HG03354 (cell line): ENCODE measurements around the gene CYTH1.

Experiments used
- ATAC-seq: cut with Tn5 transposase; IDR thresholded peaks from one replicate; pipeline ENCODE4 v1.9.1; 2021; ENCODE audit warnings: mild to moderate bottlenecking; ENCODE audit not compliant: unreplicated experiment, poor library complexity, severe bottlenecking

CYTH1 gene

DNA sequence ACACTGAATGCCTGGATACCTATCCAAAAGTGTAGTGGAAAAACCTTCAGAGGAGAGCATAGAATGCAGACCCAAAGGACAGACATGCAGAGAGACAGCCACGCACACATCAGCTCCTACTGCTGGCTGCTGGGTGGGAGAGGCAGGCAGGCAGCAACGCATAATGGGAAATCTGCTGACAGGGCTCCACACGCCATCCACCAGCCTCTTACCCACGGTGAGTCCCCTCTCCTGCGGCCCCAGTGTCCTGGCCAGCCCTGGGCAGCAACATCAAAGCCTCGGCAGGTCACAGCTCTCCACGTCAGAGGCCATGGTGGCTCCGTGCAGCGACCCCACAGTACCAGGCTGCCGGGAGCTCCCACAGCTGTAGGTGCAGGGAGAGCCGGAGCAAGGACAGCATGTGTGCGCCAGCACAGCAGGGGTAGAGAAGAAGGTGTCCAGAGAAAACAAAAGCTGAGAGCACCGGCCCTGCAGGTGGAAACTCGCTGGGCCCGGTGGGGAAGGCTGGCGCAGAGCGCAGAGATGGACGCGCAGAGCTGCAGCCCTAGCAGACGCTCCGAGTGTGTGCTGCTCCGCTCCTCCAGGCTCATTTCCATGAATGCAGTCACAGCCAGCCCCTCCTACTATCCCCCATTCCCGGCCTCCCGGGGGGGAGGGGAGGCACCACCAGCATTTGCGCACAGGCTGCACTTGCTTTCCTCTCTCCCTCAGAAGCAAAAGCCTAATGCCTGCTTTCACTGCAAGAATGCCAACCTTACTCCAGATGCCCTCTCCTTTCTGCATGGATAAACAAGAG, 58.9 kb downstream of the CYTH1 start:
- ATAC-seq: no peak

DNA sequence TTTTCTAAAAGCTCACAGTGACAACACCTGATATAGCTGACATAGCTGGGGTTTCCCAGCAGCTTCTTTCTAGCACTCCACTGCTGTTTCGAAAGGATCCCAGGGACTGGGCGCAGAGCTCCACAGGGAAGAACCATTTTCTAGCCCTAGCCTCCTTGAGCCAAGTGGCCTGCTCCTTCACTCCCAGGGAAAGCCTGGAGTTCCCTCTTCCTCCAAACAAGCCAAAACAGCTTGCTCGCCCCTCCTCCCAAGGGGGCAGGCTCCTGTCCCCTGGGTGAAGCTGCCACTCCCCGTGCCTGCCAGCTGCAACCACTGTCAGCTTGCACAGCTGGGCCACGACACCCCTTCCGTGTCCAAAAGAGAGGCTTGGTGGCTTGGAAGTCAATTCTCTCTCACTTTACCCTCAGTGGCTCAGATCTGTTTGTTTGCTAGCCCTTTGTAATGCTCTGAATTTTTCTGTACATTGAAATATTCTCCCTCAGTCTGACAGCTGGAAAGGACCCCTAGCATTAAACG, 59.8 kb downstream of the CYTH1 start:
- ATAC-seq: no peak

DNA sequence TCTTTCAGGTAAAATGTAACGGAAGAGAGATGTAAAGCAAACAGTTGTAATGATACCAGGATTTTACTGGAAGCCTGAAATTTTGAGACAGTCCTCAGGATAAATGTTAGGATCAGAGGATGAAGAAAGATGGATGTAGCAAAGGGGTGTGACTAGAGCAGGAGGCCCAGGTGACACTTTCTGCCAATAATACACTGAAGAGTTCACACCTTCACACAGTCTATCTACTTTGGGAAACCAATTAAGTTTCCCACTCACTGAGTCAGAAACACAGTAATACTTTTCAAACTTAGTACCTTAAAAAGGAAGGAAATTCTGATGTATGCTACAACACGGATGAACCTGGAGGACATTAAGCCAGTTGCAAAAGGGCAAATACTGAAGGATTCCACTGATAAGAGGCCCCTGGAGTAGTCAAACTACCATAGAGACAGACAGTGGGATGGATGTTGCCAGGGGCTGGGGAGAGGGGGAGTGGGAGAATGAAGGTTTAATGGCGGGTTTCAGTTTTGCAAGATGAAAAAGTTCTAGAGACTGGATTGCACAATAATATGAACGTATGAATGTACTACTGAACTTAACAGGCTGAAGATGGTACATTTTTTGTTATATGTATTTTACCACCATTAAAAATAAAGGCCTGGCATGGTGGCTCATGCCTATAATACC, 62.3 kb downstream of the CYTH1 start:
- no peak for ATAC-seq

DNA sequence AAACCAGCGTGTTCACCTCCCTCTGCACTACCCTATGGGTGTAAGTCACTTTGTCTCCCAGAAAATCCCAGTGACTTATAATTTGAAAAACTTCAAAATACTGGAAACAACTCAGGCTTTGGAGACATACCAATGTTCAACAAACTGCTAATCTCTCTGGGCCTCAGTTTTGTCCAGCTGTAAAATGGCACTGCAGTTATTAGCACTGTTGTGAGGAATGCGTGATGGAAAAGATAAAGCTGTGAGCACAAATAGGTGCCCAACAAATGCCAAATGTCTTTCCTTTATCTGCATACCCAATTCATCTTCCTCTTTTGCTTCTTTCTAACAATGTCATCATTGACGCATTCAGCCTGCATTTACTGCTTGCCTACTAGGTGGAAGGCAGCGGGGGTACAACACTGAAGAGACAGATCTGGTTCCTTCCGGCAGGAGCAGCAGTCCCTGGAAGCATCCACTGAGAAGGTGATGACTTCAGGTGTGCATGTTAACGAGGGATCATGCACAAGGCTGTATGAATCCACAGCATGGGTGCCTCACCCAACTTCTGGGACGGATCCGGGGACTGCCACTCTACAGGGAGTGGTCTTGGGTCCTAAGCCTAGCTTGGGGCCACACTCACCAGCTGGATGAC, 63.4 kb downstream of the CYTH1 start:
- no peak for ATAC-seq

DNA sequence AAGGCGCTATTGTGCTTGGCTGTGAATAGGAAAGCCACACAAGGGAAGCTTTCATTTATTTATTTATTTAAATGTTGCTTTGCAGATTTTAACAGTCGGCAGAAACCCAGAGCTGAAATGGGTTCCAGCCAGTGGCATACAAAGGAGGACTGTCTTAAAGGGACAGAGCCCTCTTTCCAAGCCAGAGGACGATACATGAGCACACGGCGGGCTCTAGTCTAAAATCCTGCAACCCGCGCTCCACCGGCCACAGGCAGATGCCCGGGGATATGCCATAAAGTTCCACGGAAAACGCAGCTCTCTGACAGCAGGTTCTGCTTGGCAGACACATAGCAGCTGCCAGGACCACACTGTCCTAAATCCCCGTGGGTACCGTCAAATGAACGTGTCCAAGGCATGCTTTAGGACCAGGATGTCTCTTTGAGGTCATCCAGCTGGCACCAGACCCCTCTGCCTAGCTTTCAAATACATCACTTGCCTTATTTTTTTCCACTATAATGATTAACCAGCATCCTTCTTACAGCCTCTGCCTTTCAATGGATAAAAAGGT, 64.6 kb downstream of the CYTH1 start:
- no peak for ATAC-seq

DNA sequence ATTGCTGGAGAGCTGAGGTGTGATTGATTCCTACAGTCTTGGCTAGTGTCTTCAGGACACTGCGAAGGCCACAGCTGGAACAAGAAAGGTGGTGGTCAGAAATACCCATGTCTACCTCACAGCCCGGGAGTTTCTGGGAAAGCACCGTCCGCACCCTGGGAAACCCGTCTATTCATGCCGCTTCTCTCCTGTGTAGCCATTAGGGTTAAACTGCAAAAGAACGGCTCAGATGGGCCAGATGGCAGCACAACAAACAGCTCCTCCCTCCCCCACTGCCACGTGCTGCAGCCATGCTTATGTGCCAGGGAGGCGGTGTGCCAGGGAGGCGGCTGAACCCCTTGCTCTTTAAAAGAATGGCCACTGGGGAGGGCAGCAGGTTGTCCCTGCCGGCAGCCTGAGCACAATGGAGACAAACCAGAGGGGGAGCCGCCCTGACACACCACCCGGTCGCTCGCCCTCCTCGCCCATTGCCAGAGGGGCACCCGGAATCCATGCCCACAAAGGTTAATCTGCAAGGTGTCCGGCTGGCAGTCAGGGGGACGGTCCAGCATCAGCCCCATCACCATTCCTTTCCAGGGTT, 65.2 kb downstream of the CYTH1 start:
- no peak for ATAC-seq

DNA sequence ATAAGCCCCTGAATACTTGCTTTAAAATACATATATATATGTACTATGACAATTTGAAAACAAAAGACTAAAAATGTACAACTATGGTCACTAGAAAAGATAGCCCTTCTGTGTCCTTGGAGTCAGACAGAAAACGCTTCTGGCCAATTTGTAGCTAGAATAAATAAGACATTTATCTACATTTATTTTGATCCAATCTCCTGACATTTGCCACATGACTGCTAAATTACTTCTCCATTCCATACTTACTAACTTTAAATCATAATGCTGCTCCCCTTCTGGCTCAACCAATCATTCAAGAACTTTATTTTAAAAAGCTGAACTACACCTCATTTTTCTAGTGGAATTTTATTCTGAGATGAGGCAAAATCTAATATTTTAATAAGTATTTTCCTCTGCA, 65.8 kb downstream of the CYTH1 start:
- ATAC-seq: no peak

GRCh38 chr17:78715876-78716275, 66.2 kb downstream of the CYTH1 start:
- ATAC-seq: no peak

GRCh38 chr17:78715000-78715771, 66.9 kb downstream of the CYTH1 start:
- no peak for ATAC-seq

GRCh38 chr17:78714534-78714933, 67.5 kb downstream of the CYTH1 start:
- no peak for ATAC-seq

GRCh38 chr17:78712043-78712442, 70.0 kb downstream of the CYTH1 start:
- no peak for ATAC-seq

DNA sequence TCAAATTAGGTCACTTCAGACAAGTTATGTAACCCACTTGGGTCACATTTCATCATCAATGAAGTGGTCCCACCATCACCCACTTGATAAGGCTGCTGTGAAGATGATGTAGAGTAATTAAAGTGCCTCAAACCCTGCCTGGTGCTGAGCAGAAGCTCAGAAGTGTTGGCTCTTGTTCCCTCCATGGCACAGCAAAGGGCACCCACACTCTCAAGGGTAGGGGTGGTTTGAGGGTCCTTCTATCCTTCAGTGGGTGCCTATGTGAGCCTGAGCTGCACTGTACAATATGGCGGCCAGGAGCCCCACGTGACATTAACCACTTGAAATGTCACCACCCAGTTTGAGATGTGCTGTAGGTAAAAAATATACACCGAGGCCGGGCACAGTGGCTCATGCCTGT, 71.5 kb downstream of the CYTH1 start:
- ATAC-seq: no peak

DNA sequence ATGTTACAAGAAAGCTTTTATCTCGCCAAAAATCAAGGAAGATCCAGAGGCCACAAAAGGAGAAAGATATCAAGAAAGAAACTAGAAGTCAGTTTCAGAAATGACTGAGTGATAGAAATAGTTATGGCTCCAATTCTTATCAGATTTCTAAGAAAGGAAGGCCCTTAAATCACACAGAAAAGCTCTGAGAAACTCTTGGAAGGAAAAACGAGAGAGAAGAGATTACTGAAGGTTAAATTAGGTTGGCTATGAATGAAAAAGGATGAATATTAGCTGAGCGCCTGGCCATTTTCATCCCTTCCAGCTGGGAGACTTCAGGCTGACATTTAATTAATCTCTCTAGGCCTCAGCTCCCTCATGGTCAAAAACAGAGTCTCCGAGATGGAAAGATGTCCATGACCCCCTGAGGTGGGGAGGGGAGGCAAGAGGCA, 72.3 kb downstream of the CYTH1 start:
- ATAC-seq: no peak

GRCh38 chr17:78709119-78709681, 72.9 kb downstream of the CYTH1 start:
- peak; percentile 57 for ATAC-seq

DNA sequence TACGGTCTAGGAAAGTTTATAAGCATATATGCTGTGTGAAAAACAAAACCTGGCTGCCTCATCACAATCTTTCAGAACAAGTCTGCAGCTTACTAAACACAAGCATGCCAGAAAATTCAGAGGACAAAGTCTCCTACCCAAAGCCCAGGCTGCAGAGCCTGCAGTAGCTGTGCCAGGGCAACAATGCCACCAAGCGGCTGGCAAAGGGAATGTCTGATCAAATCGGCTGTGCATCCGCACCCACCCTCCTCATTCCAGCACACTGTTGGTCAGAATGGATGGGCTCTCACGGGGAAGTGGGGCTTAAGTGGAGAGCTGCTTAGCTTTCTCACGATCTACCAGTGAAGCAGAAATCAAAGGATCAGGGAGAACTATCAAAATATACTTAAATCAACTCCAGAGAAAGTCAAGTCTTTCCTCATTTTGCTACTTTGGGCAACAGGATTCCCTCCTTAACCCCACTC, 73.5 kb downstream of the CYTH1 start:
- peak; percentile 46 for ATAC-seq

GRCh38 chr17:78707923-78708322, 74.2 kb downstream of the CYTH1 start:
- no peak for ATAC-seq

- no peak for ATAC-seq
Measured at GRCh38 chr17:78707016-78707415, 75.1 kb downstream of the CYTH1 start.

DNA sequence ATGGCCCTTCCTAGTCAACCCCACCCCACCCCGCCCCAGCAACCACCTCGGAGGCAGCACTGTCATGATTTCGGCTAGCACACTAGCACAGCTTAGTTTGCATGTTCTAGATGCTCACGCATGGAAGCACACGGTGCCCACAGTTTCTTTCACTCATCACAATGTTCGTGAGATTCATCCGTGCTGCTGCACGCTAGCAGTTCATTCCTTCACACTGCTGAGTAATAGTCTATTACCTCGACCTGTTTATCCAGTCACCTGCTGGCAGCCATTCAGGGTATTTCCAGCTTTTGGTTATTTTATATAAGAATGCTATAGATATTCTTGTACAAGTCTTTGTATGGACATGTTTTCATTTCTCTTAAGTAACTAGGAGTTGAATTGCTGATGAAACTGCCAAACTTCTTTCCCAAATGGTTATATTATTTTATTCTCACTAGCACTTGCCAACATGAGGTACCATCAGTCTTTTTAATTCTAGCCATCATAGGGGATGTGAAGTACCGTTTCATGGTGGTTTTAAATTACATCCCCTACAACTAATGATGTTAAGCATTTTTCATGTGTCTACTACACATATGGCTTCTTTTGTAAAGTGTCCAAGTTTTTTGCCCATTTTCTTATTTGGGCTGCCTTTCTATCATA, 75.7 kb downstream of the CYTH1 start:
- ATAC-seq: peak; percentile 61
